GM23338 (cell line): ENCODE data around the gene TCERG1L. TPM values are rescaled to one million over a fixed set of nuclear protein-coding genes. Genes with fewer than 3 reads are reported as not detected.

ENCODE experiments used
- ATAC-seq: fragments of 200-7000 bp; cut with Tn5 transposase; 3 replicates; pipeline ENCODE4 v1.9.1; 2020
- DNase-seq: peaks from one replicate; pipeline ENCODE4 v3.0.0-alpha.2; 2015; ENCODE audit warnings: low spot score
- H2AFZ ChIP-seq: fragments of 200-600 bp; sonication (generic); 2 replicates; pipeline ENCODE4 v1.8.0; 2016; ENCODE audit warnings: antibody characterized with exemption, mild to moderate bottlenecking, moderate library complexity
- H3F3A ChIP-seq: fragments of 200-600 bp; sonication (generic); replicated peaks from 2 replicates; pipeline ENCODE4 v1.8.0; 2017; ENCODE audit warnings: antibody characterized with exemption, mixed run types, low read depth
- H3K27ac ChIP-seq: fragments of 200-600 bp; sonication (generic); 2 replicates; pipeline ENCODE4 v1.6.1; 2016; ENCODE audit warnings: low read depth
- H3K27me3 ChIP-seq: fragments of 200-600 bp; sonication (generic); 2 replicates; pipeline ENCODE4 v1.8.0; 2016; ENCODE audit warnings: mild to moderate bottlenecking, mixed run types, moderate library complexity; ENCODE audit not compliant: insufficient read depth
- H3K36me3 ChIP-seq: fragments of 200-600 bp; sonication (generic); 2 replicates; pipeline ENCODE4 v1.8.0; 2016; ENCODE audit warnings: mild to moderate bottlenecking; ENCODE audit not compliant: insufficient read depth
- H3K4me1 ChIP-seq: fragments of 200-600 bp; sonication (generic); 2 replicates; pipeline ENCODE4 v1.8.0; 2016; ENCODE audit warnings: mild to moderate bottlenecking, moderate library complexity; ENCODE audit not compliant: insufficient read depth
- H3K4me2 ChIP-seq: fragments of 200-600 bp; sonication (generic); 2 replicates; pipeline ENCODE4 v1.7.1; 2017; ENCODE audit warnings: mixed run types
- H3K4me3 ChIP-seq: fragments of 200-600 bp; sonication (generic); 2 replicates; pipeline ENCODE4 v1.6.1; 2016; ENCODE audit warnings: mixed run types
- H3K79me2 ChIP-seq: fragments of 200-600 bp; sonication (generic); replicated peaks from 2 replicates; pipeline ENCODE4 v1.8.0; 2017; ENCODE audit warnings: mild to moderate bottlenecking; ENCODE audit not compliant: insufficient read depth
- H3K9me2 ChIP-seq: fragments of 200-600 bp; sonication (generic); 2 replicates; pipeline ENCODE4 v1.8.0; 2017; ENCODE audit not compliant: insufficient read depth
- H4K20me1 ChIP-seq: fragments of 200-600 bp; sonication (generic); replicated peaks from 2 replicates; pipeline ENCODE4 v1.8.0; 2017; ENCODE audit warnings: mild to moderate bottlenecking; ENCODE audit not compliant: insufficient read depth
- H3K27ac Mint-ChIP-seq: 2 replicates; pipeline ENCODE4 v1.8.0; 2020; ENCODE audit warnings: inconsistent platforms, mild to moderate bottlenecking, moderate library complexity, mixed read lengths
- H3K27me3 Mint-ChIP-seq: 3 replicates; pipeline ENCODE4 v1.8.0; 2022; ENCODE audit warnings: low read depth, mild to moderate bottlenecking, moderate library complexity, mixed read lengths, inconsistent platforms; ENCODE audit not compliant: insufficient read depth, poor library complexity
- H3K36me3 Mint-ChIP-seq: 3 replicates; pipeline ENCODE4 v1.8.0; 2021; ENCODE audit warnings: low read depth, mild to moderate bottlenecking, inconsistent platforms, moderate library complexity, mixed read lengths
- H3K4me1 Mint-ChIP-seq: 3 replicates; pipeline ENCODE4 v1.8.0; 2020; ENCODE audit warnings: mild to moderate bottlenecking, inconsistent platforms, mixed read lengths
- H3K4me3 Mint-ChIP-seq: 3 replicates; pipeline ENCODE4 v1.8.0; 2021; ENCODE audit warnings: moderate library complexity, mild to moderate bottlenecking, inconsistent platforms, mixed read lengths
- H3K9me3 Mint-ChIP-seq: 3 replicates; pipeline ENCODE4 v1.8.0; 2020; ENCODE audit warnings: moderate library complexity, mild to moderate bottlenecking, inconsistent platforms, mixed read lengths
- EZH2phosphoT487 ChIP-seq: fragments of 200-600 bp; sonication (generic); IDR thresholded peaks from one replicate; pipeline ENCODE4 v1.8.1; 2018; ENCODE audit warnings: antibody characterized with exemption; ENCODE audit not compliant: unreplicated experiment
- JUNB ChIP-seq: IDR thresholded peaks from one replicate; pipeline ENCODE4 v1.6.1; 2016; ENCODE audit warnings: antibody characterized with exemption; ENCODE audit not compliant: unreplicated experiment
- NANOG ChIP-seq: IDR thresholded peaks from 2 replicates; pipeline ENCODE4 v1.6.1; 2016; ENCODE audit warnings: antibody characterized with exemption, borderline replicate concordance
- ZNF114 ChIP-seq: fragments of 250-450 bp; sonication (Bioruptor Pico); IDR thresholded peaks from 2 replicates; pipeline ENCODE4 v1.5.0; 2020; ENCODE audit warnings: mild to moderate bottlenecking, moderate library complexity
- ZNF331 ChIP-seq: fragments of 250-450 bp; sonication (Bioruptor Pico); IDR thresholded peaks from 2 replicates; pipeline ENCODE4 v1.5.0; 2020; ENCODE audit warnings: low read depth, mild to moderate bottlenecking, moderate library complexity
- polyA plus RNA-seq: library from polyadenylated mRNA; unstranded; fragments of >200 nt; fragmentation: Nextera tagmentation; extraction: Ambion mirVana; gene quantifications from 2 replicates; pipeline ENCODE4 v1.2.1, GENCODE V29; 2016
- total RNA-seq: library from RNA; depleted of rRNA; stranded (reverse); fragments of >200 nt; shearing (Covaris generic); gene quantifications from 2 replicates; pipeline ENCODE4 v1.2.3, GENCODE V29; 2014
- TF ChIP-seq, protein P1 (sequence below), 2 experiments: fragments of 200-600 bp in 1 of 2; sonication (generic) in 1 of 2; conservative IDR thresholded peaks; 2 replicates each; pipeline versions ENCODE4 v1.5.1 to v1.6.1; 2016 to 2017; ENCODE audit warnings: antibody characterized with exemption in 2 of 2, low read depth in 2 of 2, mild to moderate bottlenecking in 2 of 2, moderate library complexity in 1 of 2
- TF ChIP-seq, protein P2 (sequence below): IDR thresholded peaks from one replicate; pipeline ENCODE4 v1.6.1; 2018; ENCODE audit warnings: antibody characterized with exemption; ENCODE audit not compliant: unreplicated experiment
- TF ChIP-seq, protein P3 (sequence below): IDR thresholded peaks from 2 replicates; pipeline ENCODE4 v1.6.1; 2016; ENCODE audit warnings: antibody characterized with exemption

Gene TCERG1L
- total and polyA plus RNA-seq, 2 experiments from 2014 or later: 3.9 to 5.5 TPM

DNA sequence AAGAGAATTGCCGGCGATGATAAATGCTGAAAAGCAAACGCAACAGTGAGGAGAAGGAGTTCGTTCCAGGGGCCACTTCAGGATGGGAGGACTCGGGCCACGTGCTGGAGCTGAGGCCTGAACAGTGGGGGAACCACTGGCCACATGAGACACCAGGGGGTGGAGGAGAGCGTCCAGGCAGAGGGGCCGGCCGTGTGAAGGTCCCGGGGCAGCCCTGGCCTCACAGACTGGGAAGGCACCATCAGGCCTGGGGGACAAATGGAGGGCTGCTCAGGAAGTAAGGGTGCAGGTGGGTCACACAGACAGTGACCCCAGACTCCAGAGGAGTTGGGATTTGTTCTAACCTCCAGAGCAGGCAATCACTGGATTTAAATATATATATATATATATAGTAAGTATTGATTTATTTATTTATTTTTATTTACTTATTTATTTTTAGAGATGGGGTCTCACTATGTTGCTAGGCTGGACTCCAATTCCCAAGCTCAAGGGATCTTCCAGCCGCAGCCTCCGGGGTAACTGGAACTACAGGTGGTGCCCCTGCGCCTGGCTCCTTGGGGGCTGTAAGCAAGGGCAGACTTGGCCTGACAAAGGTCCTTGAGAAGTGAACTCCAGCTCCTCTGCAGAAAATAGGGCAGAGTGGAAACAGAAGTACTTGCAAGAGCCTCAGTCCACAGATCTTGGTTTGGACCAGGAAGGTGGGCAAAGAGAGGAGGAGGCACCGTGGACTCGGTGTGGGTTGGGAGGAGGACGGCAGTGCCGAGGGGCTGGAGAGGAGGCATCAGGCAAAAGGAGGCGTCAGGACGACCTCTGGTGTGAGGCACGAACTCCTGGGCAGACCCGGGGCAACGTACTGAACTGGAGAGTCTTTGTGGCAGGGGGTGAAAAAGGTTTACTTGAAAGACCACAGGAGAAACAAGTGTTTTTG, 57.3 kb downstream of the TCERG1L start:
- H3K27ac Mint-ChIP-seq: no peak overlapping the region
- DNase-seq: no peak
- TF ChIP-seq EZH2phosphoT487 (no peak), ZNF331 (CRISPR knock-in tag) (no peak), JUNB (no peak), NANOG (no peak), ZNF114 (no peak)
- TF ChIP-seq, protein P1, sequence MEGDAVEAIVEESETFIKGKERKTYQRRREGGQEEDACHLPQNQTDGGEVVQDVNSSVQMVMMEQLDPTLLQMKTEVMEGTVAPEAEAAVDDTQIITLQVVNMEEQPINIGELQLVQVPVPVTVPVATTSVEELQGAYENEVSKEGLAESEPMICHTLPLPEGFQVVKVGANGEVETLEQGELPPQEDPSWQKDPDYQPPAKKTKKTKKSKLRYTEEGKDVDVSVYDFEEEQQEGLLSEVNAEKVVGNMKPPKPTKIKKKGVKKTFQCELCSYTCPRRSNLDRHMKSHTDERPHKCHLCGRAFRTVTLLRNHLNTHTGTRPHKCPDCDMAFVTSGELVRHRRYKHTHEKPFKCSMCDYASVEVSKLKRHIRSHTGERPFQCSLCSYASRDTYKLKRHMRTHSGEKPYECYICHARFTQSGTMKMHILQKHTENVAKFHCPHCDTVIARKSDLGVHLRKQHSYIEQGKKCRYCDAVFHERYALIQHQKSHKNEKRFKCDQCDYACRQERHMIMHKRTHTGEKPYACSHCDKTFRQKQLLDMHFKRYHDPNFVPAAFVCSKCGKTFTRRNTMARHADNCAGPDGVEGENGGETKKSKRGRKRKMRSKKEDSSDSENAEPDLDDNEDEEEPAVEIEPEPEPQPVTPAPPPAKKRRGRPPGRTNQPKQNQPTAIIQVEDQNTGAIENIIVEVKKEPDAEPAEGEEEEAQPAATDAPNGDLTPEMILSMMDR (conservative IDR thresholded peaks at IDR 0.05; ENCODE audit: low read depth in 2 of 2): no peak
- TF ChIP-seq, protein P2, sequence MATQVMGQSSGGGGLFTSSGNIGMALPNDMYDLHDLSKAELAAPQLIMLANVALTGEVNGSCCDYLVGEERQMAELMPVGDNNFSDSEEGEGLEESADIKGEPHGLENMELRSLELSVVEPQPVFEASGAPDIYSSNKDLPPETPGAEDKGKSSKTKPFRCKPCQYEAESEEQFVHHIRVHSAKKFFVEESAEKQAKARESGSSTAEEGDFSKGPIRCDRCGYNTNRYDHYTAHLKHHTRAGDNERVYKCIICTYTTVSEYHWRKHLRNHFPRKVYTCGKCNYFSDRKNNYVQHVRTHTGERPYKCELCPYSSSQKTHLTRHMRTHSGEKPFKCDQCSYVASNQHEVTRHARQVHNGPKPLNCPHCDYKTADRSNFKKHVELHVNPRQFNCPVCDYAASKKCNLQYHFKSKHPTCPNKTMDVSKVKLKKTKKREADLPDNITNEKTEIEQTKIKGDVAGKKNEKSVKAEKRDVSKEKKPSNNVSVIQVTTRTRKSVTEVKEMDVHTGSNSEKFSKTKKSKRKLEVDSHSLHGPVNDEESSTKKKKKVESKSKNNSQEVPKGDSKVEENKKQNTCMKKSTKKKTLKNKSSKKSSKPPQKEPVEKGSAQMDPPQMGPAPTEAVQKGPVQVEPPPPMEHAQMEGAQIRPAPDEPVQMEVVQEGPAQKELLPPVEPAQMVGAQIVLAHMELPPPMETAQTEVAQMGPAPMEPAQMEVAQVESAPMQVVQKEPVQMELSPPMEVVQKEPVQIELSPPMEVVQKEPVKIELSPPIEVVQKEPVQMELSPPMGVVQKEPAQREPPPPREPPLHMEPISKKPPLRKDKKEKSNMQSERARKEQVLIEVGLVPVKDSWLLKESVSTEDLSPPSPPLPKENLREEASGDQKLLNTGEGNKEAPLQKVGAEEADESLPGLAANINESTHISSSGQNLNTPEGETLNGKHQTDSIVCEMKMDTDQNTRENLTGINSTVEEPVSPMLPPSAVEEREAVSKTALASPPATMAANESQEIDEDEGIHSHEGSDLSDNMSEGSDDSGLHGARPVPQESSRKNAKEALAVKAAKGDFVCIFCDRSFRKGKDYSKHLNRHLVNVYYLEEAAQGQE: no peak
- TF ChIP-seq, protein P3, sequence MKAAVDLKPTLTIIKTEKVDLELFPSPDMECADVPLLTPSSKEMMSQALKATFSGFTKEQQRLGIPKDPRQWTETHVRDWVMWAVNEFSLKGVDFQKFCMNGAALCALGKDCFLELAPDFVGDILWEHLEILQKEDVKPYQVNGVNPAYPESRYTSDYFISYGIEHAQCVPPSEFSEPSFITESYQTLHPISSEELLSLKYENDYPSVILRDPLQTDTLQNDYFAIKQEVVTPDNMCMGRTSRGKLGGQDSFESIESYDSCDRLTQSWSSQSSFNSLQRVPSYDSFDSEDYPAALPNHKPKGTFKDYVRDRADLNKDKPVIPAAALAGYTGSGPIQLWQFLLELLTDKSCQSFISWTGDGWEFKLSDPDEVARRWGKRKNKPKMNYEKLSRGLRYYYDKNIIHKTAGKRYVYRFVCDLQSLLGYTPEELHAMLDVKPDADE: no peak
- H3K9me3 Mint-ChIP-seq: peaks cover 97% of the 10 kb centered on the region
- Histone ChIP-seq H4K20me1 (no peaks in the 10 kb centered on the region), H3K4me3 (no peak overlapping the region), H3K27ac (no peak overlapping the region), H3K4me1 (no peaks in the 10 kb centered on the region), H3K9me2 (no peaks in the 10 kb centered on the region), H3K27me3 (no peaks in the 10 kb centered on the region), H2AFZ (no peak overlapping the region), H3K79me2 (no peaks in the 10 kb centered on the region), H3K36me3 (no peaks in the 10 kb centered on the region), H3F3A (no peaks in the 10 kb centered on the region), H3K4me2 (no peak overlapping the region)
- H3K36me3 Mint-ChIP-seq: peaks cover 36% of the 10 kb centered on the region; the same call in 2 of the 3 replicates
- peaks cover 4% of the 10 kb centered on the region; the same call in 2 of the 3 replicates for H3K4me1 Mint-ChIP-seq
- no peak for ATAC-seq
- H3K27me3 Mint-ChIP-seq: peaks cover 6% of the 10 kb centered on the region
- no peak overlapping the region for H3K4me3 Mint-ChIP-seq
